ENCODE measurements around the gene GALR3.

GALR3 gene

GRCh38 chr22:37819105-37819433 lies 4.1 kb upstream of the GALR3 start:
- no peak for TF ChIP-seq POLR2AphosphoS5 (IDR thresholded peaks at IDR 0.05; ENCODE audit: low read depth, low read length)
- TF ChIP-seq FOXP2 (optimal IDR thresholded peaks at IDR 0.05; ENCODE audit: borderline replicate concordance, extremely low read depth, extremely low read length, insufficient read depth): no peak
- TF ChIP-seq TAF1 (IDR thresholded peaks at IDR 0.05; ENCODE audit: borderline replicate concordance, insufficient read depth, low read length): no peak
- no peak for TF ChIP-seq REST (IDR thresholded peaks at IDR 0.05; ENCODE audit: insufficient read depth in 1 of 2, low read depth in 2 of 2, low read length in 2 of 2)
- TF ChIP-seq SIN3A (IDR thresholded peaks at IDR 0.05; ENCODE audit: borderline replicate concordance, insufficient read depth, low read length): no peak

- no peak for TF ChIP-seq REST (IDR thresholded peaks at IDR 0.05; ENCODE audit: insufficient read depth in 1 of 2, low read depth in 2 of 2, low read length in 2 of 2)
- no peak for TF ChIP-seq SIN3A (IDR thresholded peaks at IDR 0.05; ENCODE audit: borderline replicate concordance, insufficient read depth, low read length)
- no peak for TF ChIP-seq POLR2AphosphoS5 (IDR thresholded peaks at IDR 0.05; ENCODE audit: low read depth, low read length)
- no peak for TF ChIP-seq FOXP2 (optimal IDR thresholded peaks at IDR 0.05; ENCODE audit: borderline replicate concordance, extremely low read depth, extremely low read length, insufficient read depth)
- TF ChIP-seq TAF1 (IDR thresholded peaks at IDR 0.05; ENCODE audit: borderline replicate concordance, insufficient read depth, low read length): no peak
Observed at GRCh38 chr22:37820350-37820749, 2.8 kb upstream of the GALR3 start.

DNA sequence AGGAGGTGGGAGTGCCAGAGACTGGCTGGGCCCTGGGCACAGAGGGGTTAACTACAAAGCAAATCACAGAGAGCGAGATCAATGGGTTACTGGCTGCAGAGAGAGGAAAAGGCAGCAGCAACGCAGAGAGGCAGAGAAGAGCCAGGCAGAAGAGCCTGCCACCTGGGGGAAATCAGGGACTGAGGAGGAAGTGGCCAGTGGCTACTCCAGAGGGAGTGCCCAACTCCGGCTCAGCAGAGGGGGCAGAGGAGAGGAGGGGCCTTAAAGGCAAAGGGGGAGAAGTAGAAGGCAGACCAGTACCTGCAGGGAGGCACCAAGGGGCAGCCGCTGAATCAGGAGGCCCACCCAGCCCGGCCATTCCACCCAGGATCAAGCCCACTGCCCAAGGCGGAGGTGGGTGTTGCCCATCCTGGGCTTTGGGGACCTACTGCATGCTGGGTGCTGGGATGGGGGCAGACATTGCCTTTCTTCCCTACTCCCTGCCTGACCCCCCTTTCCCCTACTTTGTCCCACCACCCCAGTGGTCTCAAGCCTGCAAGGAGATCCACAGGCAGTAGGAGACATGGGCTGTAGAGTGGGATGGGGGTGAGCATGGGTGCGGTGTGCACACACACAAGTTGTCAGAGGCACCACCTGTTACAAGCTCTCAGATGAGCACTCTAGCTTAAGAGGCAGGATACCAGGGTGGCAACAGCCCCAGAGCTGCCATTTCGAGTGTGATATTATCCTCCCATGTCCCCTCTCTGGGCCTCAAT lies 926 bp upstream of the GALR3 start:
- TF ChIP-seq TAF1 (IDR thresholded peaks at IDR 0.05; ENCODE audit: borderline replicate concordance, insufficient read depth, low read length): no peak
- no peak for TF ChIP-seq FOXP2 (optimal IDR thresholded peaks at IDR 0.05; ENCODE audit: borderline replicate concordance, extremely low read depth, extremely low read length, insufficient read depth)
- TF ChIP-seq REST (IDR thresholded peaks at IDR 0.05; ENCODE audit: insufficient read depth in 1 of 2, low read depth in 2 of 2, low read length in 2 of 2): no peak

- TF ChIP-seq SIN3A (IDR thresholded peaks at IDR 0.05; ENCODE audit: borderline replicate concordance, insufficient read depth, low read length) (no peak), FOXP2 (optimal IDR thresholded peaks at IDR 0.05; ENCODE audit: borderline replicate concordance, extremely low read depth, extremely low read length, insufficient read depth) (no peak), POLR2AphosphoS5 (IDR thresholded peaks at IDR 0.05; ENCODE audit: low read depth, low read length) (no peak), REST (IDR thresholded peaks at IDR 0.05; ENCODE audit: insufficient read depth in 1 of 2, low read depth in 2 of 2, low read length in 2 of 2) (no peak), TAF1 (IDR thresholded peaks at IDR 0.05; ENCODE audit: borderline replicate concordance, insufficient read depth, low read length) (no peak)
Observed at GRCh38 chr22:37824674-37825641, 1.8 kb downstream of the GALR3 start.
